Astrocyte (in vitro differentiated cells and primary cell): ENCODE data around the gene EEA1.

Experiments
- EZH2 ChIP-seq: IDR thresholded peaks from 2 replicates; pipeline ENCODE4 v1.6.1; 2012; ENCODE audit warnings: mild to moderate bottlenecking, low read length, inconsistent platforms; ENCODE audit not compliant: insufficient read depth
- TF ChIP-seq, protein P1 (sequence below): IDR thresholded peaks from 2 replicates; pipeline ENCODE4 v1.5.1; 2011; ENCODE audit warnings: low read depth, mild to moderate bottlenecking, inconsistent platforms, low read length, moderate library complexity; ENCODE audit not compliant: insufficient read depth

DNA sequence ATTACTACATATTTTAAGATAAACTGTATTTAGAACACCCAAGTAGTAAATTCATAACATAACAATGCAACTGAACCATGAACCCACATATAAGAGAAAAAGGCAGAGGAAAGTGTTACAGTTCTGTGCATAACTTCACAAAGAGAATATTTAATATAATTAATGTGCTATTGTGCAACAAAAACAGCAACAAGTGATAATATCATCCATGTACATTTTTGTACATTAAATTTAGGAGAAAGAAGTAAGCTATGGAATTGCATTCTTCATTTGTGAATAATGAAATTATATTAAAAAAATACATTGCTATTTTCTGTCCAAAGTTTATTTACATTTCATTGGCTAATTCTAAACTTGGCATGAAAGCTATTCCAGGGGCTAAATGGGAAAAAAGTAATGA, 153.7 kb downstream of the EEA1 start:
- TF ChIP-seq, protein P1, sequence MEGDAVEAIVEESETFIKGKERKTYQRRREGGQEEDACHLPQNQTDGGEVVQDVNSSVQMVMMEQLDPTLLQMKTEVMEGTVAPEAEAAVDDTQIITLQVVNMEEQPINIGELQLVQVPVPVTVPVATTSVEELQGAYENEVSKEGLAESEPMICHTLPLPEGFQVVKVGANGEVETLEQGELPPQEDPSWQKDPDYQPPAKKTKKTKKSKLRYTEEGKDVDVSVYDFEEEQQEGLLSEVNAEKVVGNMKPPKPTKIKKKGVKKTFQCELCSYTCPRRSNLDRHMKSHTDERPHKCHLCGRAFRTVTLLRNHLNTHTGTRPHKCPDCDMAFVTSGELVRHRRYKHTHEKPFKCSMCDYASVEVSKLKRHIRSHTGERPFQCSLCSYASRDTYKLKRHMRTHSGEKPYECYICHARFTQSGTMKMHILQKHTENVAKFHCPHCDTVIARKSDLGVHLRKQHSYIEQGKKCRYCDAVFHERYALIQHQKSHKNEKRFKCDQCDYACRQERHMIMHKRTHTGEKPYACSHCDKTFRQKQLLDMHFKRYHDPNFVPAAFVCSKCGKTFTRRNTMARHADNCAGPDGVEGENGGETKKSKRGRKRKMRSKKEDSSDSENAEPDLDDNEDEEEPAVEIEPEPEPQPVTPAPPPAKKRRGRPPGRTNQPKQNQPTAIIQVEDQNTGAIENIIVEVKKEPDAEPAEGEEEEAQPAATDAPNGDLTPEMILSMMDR: no peak
- TF ChIP-seq EZH2: no peak
